ENCODE results near the gene PANK4. TPM values are rescaled to one million over a fixed set of nuclear protein-coding genes. Genes with fewer than 3 reads are reported as not detected.

Gene PANK4
- total RNA-seq, 1 experiment from 2014 or later = 32.2 TPM

DNA sequence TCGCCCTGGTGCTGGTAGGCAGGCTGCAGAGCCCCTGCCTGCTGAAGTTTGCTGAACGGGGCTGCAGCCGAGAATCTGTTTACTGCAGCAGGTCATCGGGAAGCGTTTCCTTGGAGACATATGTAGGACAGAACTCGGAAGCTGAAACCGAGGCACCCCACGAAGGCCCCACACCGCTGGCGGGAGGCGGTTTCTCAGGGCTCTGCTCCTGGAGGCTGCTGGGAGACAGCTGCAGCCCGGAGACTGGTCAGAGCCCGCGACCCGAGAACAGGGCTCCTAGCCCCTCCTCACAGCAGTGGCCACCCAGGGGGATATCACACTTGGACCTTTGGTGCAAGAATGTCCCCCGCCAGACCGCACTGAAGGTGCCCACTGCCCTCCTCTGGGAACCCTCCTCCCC, 63.0 kb downstream of the PANK4 start:
- Histone ChIP-seq H4K20me1 (ENCODE audit: control insufficient read depth, insufficient read depth, insufficient read length) (no peaks in the 10 kb centered on the region), H4K91ac (ENCODE audit: insufficient read length, low read depth, low read length) (no peak overlapping the region), H3K79me1 (ENCODE audit: insufficient read depth, low read depth, low read length, poor library complexity, severe bottlenecking) (no peaks in the 10 kb centered on the region), H2AK5ac (ENCODE audit: insufficient read length, low read length) (no peak overlapping the region), H3T11ph (ENCODE audit: low read length) (no peak overlapping the region), H2BK12ac (ENCODE audit: insufficient read length, low read depth, low read length) (no peak overlapping the region), H3K23me2 (ENCODE audit: insufficient read length, low read depth, low read length, poor library complexity, severe bottlenecking) (peaks cover 3% of the 10 kb centered on the region), H2BK15ac (ENCODE audit: low read depth, low read length) (no peak overlapping the region), H3K18ac (ENCODE audit: insufficient read length, low read depth, low read length) (no peak overlapping the region), H3K23ac (ENCODE audit: insufficient read length, low read depth, low read length) (no peak overlapping the region), H3K79me2 (ENCODE audit: insufficient read depth, low read length) (no peaks in the 10 kb centered on the region), H3K9me3 (ENCODE audit: control insufficient read depth, low read depth, low read length) (no peaks in the 10 kb centered on the region), H2AFZ (ENCODE audit: low read length) (no peak overlapping the region), H4K8ac (replicated peaks; ENCODE audit: insufficient read length, low read depth, low read length) (no peak overlapping the region), H3K4ac (ENCODE audit: low read depth, low read length) (no peak overlapping the region), H3K56ac (ENCODE audit: insufficient read length, low read depth, low read length) (no peak overlapping the region), H3K4me1 (ENCODE audit: insufficient read depth, low read length) (no peaks in the 10 kb centered on the region), H3K14ac (ENCODE audit: insufficient read depth, low read length) (no peak overlapping the region), H2BK120ac (ENCODE audit: low read depth, low read length, poor library complexity, severe bottlenecking) (no peak overlapping the region), H3K4me2 (ENCODE audit: insufficient read depth, insufficient read length, low read length) (no peak overlapping the region), H2BK5ac (ENCODE audit: insufficient read length, low read length) (no peak overlapping the region), H2BK20ac (ENCODE audit: low read depth, low read length, poor library complexity, severe bottlenecking) (no peak overlapping the region), H4K5ac (ENCODE audit: insufficient read length, low read depth, low read length) (no peak overlapping the region), H3K9ac (ENCODE audit: extremely low read depth, insufficient read length, low read length) (no peak overlapping the region), H3K27ac (ENCODE audit: insufficient read length, low read depth, low read length) (no peak overlapping the region), H3K27me3 (ENCODE audit: insufficient read depth, low read length) (no peaks in the 10 kb centered on the region)
- Mint-ChIP-seq H3K27ac (no peak overlapping the region), H3K36me3 (ENCODE audit: insufficient read depth in 1 of 3, low read depth in 3 of 3) (no peaks in the 10 kb centered on the region), H3K4me1 (no peaks in the 10 kb centered on the region), H3K4me3 (no peak overlapping the region), H3K27me3 (ENCODE audit: low read depth) (peaks cover 21% of the 10 kb centered on the region), H3K9me3 (no peaks in the 10 kb centered on the region)
- no peak for DNase-seq
- no CpG with 5 or more reads among the region's 17 CpGs for WGBS (ENCODE audit: extremely low coverage, insufficient read length, low lambda C conversion rate)
- TF ChIP-seq, protein P1, sequence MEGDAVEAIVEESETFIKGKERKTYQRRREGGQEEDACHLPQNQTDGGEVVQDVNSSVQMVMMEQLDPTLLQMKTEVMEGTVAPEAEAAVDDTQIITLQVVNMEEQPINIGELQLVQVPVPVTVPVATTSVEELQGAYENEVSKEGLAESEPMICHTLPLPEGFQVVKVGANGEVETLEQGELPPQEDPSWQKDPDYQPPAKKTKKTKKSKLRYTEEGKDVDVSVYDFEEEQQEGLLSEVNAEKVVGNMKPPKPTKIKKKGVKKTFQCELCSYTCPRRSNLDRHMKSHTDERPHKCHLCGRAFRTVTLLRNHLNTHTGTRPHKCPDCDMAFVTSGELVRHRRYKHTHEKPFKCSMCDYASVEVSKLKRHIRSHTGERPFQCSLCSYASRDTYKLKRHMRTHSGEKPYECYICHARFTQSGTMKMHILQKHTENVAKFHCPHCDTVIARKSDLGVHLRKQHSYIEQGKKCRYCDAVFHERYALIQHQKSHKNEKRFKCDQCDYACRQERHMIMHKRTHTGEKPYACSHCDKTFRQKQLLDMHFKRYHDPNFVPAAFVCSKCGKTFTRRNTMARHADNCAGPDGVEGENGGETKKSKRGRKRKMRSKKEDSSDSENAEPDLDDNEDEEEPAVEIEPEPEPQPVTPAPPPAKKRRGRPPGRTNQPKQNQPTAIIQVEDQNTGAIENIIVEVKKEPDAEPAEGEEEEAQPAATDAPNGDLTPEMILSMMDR (conservative IDR thresholded peaks at IDR 0.05) = no peak
